Suppressor macrophage (primary cell): Measurements from ENCODE around the gene CELSR3.

Experiments
- DNase-seq, 4 experiments: peaks; one replicate each; pipeline ENCODE4 v3.0.0-alpha.2; 2020 to 2022

CELSR3 gene

GRCh38 chr3:48598323-48599076 lies 64.2 kb downstream of the CELSR3 start:
- peak in 3 of 4 experiments; percentile 20 to 37 (median 34) for DNase-seq

- no peak for DNase-seq
Measured at GRCh38 chr3:48597408-48597800, 65.3 kb downstream of the CELSR3 start.

GRCh38 chr3:48596676-48597407 lies 65.8 kb downstream of the CELSR3 start:
- DNase-seq, result no peak

- no peak for DNase-seq
Measured at GRCh38 chr3:48596157-48596556, 66.5 kb downstream of the CELSR3 start.

GRCh38 chr3:48595526-48596121 lies 67.1 kb downstream of the CELSR3 start:
- peak; percentile 30 to 60 (median 37) for DNase-seq

GRCh38 chr3:48595075-48595525 lies 67.6 kb downstream of the CELSR3 start, which contains the start of gene COL7A1:
Gene COL7A1, minus strand, starts transcription at chr3:48595329. Its CDS starts 170 bp downstream, at chr3:48595159.
- DNase-seq, result peak in 1 of 4 experiments; percentile 37

GRCh38 chr3:48594417-48595049 lies 68.2 kb downstream of the CELSR3 start:
- DNase-seq, result peak in 1 of 4 experiments; percentile 27

GRCh38 chr3:48593337-48593736 lies 69.3 kb downstream of the CELSR3 start:
- no peak for DNase-seq

GRCh38 chr3:48592519-48593087 lies 70.1 kb downstream of the CELSR3 start:
- DNase-seq, result no peak

- no peak for DNase-seq
Measured at GRCh38 chr3:48591886-48592518, 70.7 kb downstream of the CELSR3 start.

GRCh38 chr3:48591436-48591835 lies 71.2 kb downstream of the CELSR3 start:
- no peak for DNase-seq

- DNase-seq, result no peak
Measured at GRCh38 chr3:48588230-48588629, 74.5 kb downstream of the CELSR3 start.

GRCh38 chr3:48587686-48588085 lies 75.0 kb downstream of the CELSR3 start:
- no peak for DNase-seq
